GM23338 (cell line): ENCODE results near the gene SRMS. TPM values are rescaled to one million over a fixed set of nuclear protein-coding genes. Genes with fewer than 3 reads are reported as not detected.

Experiments used
- ATAC-seq: fragments of 200-7000 bp; cut with Tn5 transposase; 3 replicates; pipeline ENCODE4 v1.9.1; 2020
- DNase-seq: peaks from one replicate; pipeline ENCODE4 v3.0.0-alpha.2; 2015; ENCODE audit warnings: low spot score
- H2AFZ ChIP-seq: fragments of 200-600 bp; sonication (generic); 2 replicates; pipeline ENCODE4 v1.8.0; 2016; ENCODE audit warnings: antibody characterized with exemption, mild to moderate bottlenecking, moderate library complexity
- H3F3A ChIP-seq: fragments of 200-600 bp; sonication (generic); replicated peaks from 2 replicates; pipeline ENCODE4 v1.8.0; 2017; ENCODE audit warnings: antibody characterized with exemption, mixed run types, low read depth
- H3K27ac ChIP-seq: fragments of 200-600 bp; sonication (generic); 2 replicates; pipeline ENCODE4 v1.6.1; 2016; ENCODE audit warnings: low read depth
- H3K27me3 ChIP-seq: fragments of 200-600 bp; sonication (generic); 2 replicates; pipeline ENCODE4 v1.8.0; 2016; ENCODE audit warnings: mild to moderate bottlenecking, mixed run types, moderate library complexity; ENCODE audit not compliant: insufficient read depth
- H3K36me3 ChIP-seq: fragments of 200-600 bp; sonication (generic); 2 replicates; pipeline ENCODE4 v1.8.0; 2016; ENCODE audit warnings: mild to moderate bottlenecking; ENCODE audit not compliant: insufficient read depth
- H3K4me1 ChIP-seq: fragments of 200-600 bp; sonication (generic); 2 replicates; pipeline ENCODE4 v1.8.0; 2016; ENCODE audit warnings: mild to moderate bottlenecking, moderate library complexity; ENCODE audit not compliant: insufficient read depth
- H3K4me2 ChIP-seq: fragments of 200-600 bp; sonication (generic); 2 replicates; pipeline ENCODE4 v1.7.1; 2017; ENCODE audit warnings: mixed run types
- H3K4me3 ChIP-seq: fragments of 200-600 bp; sonication (generic); 2 replicates; pipeline ENCODE4 v1.6.1; 2016; ENCODE audit warnings: mixed run types
- H3K79me2 ChIP-seq: fragments of 200-600 bp; sonication (generic); replicated peaks from 2 replicates; pipeline ENCODE4 v1.8.0; 2017; ENCODE audit warnings: mild to moderate bottlenecking; ENCODE audit not compliant: insufficient read depth
- H3K9me2 ChIP-seq: fragments of 200-600 bp; sonication (generic); 2 replicates; pipeline ENCODE4 v1.8.0; 2017; ENCODE audit not compliant: insufficient read depth
- H4K20me1 ChIP-seq: fragments of 200-600 bp; sonication (generic); replicated peaks from 2 replicates; pipeline ENCODE4 v1.8.0; 2017; ENCODE audit warnings: mild to moderate bottlenecking; ENCODE audit not compliant: insufficient read depth
- H3K27ac Mint-ChIP-seq: 2 replicates; pipeline ENCODE4 v1.8.0; 2020; ENCODE audit warnings: inconsistent platforms, mild to moderate bottlenecking, moderate library complexity, mixed read lengths
- H3K27me3 Mint-ChIP-seq: 3 replicates; pipeline ENCODE4 v1.8.0; 2022; ENCODE audit warnings: low read depth, mild to moderate bottlenecking, moderate library complexity, mixed read lengths, inconsistent platforms; ENCODE audit not compliant: insufficient read depth, poor library complexity
- H3K36me3 Mint-ChIP-seq: 3 replicates; pipeline ENCODE4 v1.8.0; 2021; ENCODE audit warnings: low read depth, mild to moderate bottlenecking, inconsistent platforms, moderate library complexity, mixed read lengths
- H3K4me1 Mint-ChIP-seq: 3 replicates; pipeline ENCODE4 v1.8.0; 2020; ENCODE audit warnings: mild to moderate bottlenecking, inconsistent platforms, mixed read lengths
- H3K4me3 Mint-ChIP-seq: 3 replicates; pipeline ENCODE4 v1.8.0; 2021; ENCODE audit warnings: moderate library complexity, mild to moderate bottlenecking, inconsistent platforms, mixed read lengths
- H3K9me3 Mint-ChIP-seq: 3 replicates; pipeline ENCODE4 v1.8.0; 2020; ENCODE audit warnings: moderate library complexity, mild to moderate bottlenecking, inconsistent platforms, mixed read lengths
- CTCF ChIP-seq, 2 experiments: fragments of 200-600 bp in 1 of 2; sonication (generic) in 1 of 2; conservative IDR thresholded peaks; 2 replicates each; pipeline versions ENCODE4 v1.5.1 to v1.6.1; 2016 to 2017; ENCODE audit warnings: antibody characterized with exemption in 2 of 2, low read depth in 2 of 2, mild to moderate bottlenecking in 2 of 2, moderate library complexity in 1 of 2
- ETS1 ChIP-seq: IDR thresholded peaks from 2 replicates; pipeline ENCODE4 v1.6.1; 2016; ENCODE audit warnings: antibody characterized with exemption
- EZH2phosphoT487 ChIP-seq: fragments of 200-600 bp; sonication (generic); IDR thresholded peaks from one replicate; pipeline ENCODE4 v1.8.1; 2018; ENCODE audit warnings: antibody characterized with exemption; ENCODE audit not compliant: unreplicated experiment
- NANOG ChIP-seq: IDR thresholded peaks from 2 replicates; pipeline ENCODE4 v1.6.1; 2016; ENCODE audit warnings: antibody characterized with exemption, borderline replicate concordance
- POLR2AphosphoS5 ChIP-seq: IDR thresholded peaks from 2 replicates; pipeline ENCODE4 v1.6.1; 2016; ENCODE audit warnings: antibody characterized with exemption, low read depth
- REST ChIP-seq: IDR thresholded peaks from one replicate; pipeline ENCODE4 v1.6.1; 2018; ENCODE audit warnings: antibody characterized with exemption; ENCODE audit not compliant: unreplicated experiment
- STAT1 ChIP-seq: IDR thresholded peaks from one replicate; pipeline ENCODE4 v1.6.1; 2016; ENCODE audit warnings: antibody characterized with exemption; ENCODE audit not compliant: unreplicated experiment
- ZNF114 ChIP-seq: fragments of 250-450 bp; sonication (Bioruptor Pico); IDR thresholded peaks from 2 replicates; pipeline ENCODE4 v1.5.0; 2020; ENCODE audit warnings: mild to moderate bottlenecking, moderate library complexity
- ZNF331 ChIP-seq: fragments of 250-450 bp; sonication (Bioruptor Pico); IDR thresholded peaks from 2 replicates; pipeline ENCODE4 v1.5.0; 2020; ENCODE audit warnings: low read depth, mild to moderate bottlenecking, moderate library complexity
- polyA plus RNA-seq: library from polyadenylated mRNA; unstranded; fragments of >200 nt; fragmentation: Nextera tagmentation; extraction: Ambion mirVana; gene quantifications from 2 replicates; pipeline ENCODE4 v1.2.1, GENCODE V29; 2016
- total RNA-seq: library from RNA; depleted of rRNA; stranded (reverse); fragments of >200 nt; shearing (Covaris generic); gene quantifications from 2 replicates; pipeline ENCODE4 v1.2.3, GENCODE V29; 2014

Gene SRMS
- total and polyA plus RNA-seq, 2 experiments from 2014 or later, result 0.23 to 0.59 TPM

GRCh38 chr20:63542696-63543095 lies 4.9 kb downstream of the SRMS start (continued):
- TF ChIP-seq CTCF (conservative IDR thresholded peaks at IDR 0.05; ENCODE audit: low read depth in 2 of 2) (no peak), ZNF331 (CRISPR knock-in tag) (no peak), EZH2phosphoT487 (no peak), ETS1 (no peak), POLR2AphosphoS5 (no peak), ZNF114 (CRISPR knock-in tag) (no peak), STAT1 (no peak), REST (no peak), NANOG (no peak)

GRCh38 chr20:63542031-63542559 lies 5.5 kb downstream of the SRMS start:
- Histone ChIP-seq H3K79me2 (no peaks in the 10 kb centered on the region), H3K4me2 (no peak overlapping the region), H3K27me3 (no peaks in the 10 kb centered on the region), H2AFZ (no peak overlapping the region), H3F3A (no peaks in the 10 kb centered on the region), H3K4me1 (no peaks in the 10 kb centered on the region), H3K9me2 (no peaks in the 10 kb centered on the region), H3K36me3 (no peaks in the 10 kb centered on the region), H3K4me3 (no peak overlapping the region), H4K20me1 (no peaks in the 10 kb centered on the region), H3K27ac (no peak overlapping the region)
- DNase-seq (no peak), ATAC-seq (no peak)
- no peak for TF ChIP-seq STAT1
- Mint-ChIP-seq H3K36me3 (peaks cover 4% of the 10 kb centered on the region; the same call in 1 of the 3 replicates), H3K9me3 (no peaks in the 10 kb centered on the region; the same call in 2 of the 3 replicates), H3K4me3 (no peak overlapping the region), H3K27me3 (peaks cover 9% of the 10 kb centered on the region), H3K27ac (no peak overlapping the region), H3K4me1 (peaks cover 6% of the 10 kb centered on the region; the same call in 1 of the 3 replicates)
